Esophagus squamous epithelium (tissue), 5 donors: Measurements from ENCODE around the gene CXCR6. TPM values are rescaled to one million over a fixed set of nuclear protein-coding genes. Genes with fewer than 3 reads are reported as not detected.
"Not testable (repeated sequence)": the region's sequence is repeated elsewhere in the genome, so short reads cannot be mapped to it uniquely, and the experiment has no call there.

Source experiments
- DNase-seq: peaks from one replicate; lab custom pipeline; 2025; lab: John Stamatoyannopoulos, UW
- H3K27ac ChIP-seq, 4 donors: fragments of 200-600 bp; sonication (generic); one replicate each; pipeline ENCODE4 v1.5.1; 2016 to 2019; ENCODE audit warnings: mild to moderate bottlenecking in 1 of 4
- H3K27me3 ChIP-seq, 4 donors: fragments of 200-600 bp; sonication (generic); 1 replicate in 3 of 4; 2 replicates in 1 of 4; pipeline versions ENCODE4 v1.5.1 to v1.6.0; 2017 to 2021; ENCODE audit warnings: antibody characterized with exemption in 1 of 4
- H3K36me3 ChIP-seq, 3 donors: fragments of 200-600 bp; sonication (generic); one replicate each; pipeline ENCODE4 v1.5.1; 2016 to 2019
- H3K4me1 ChIP-seq, 3 donors: fragments of 200-600 bp; sonication (generic); one replicate each; pipeline ENCODE4 v1.5.1; 2017 to 2019
- H3K4me3 ChIP-seq, 4 donors: fragments of 200-600 bp; sonication (generic); 1 replicate in 3 of 4; 2 replicates in 1 of 4; pipeline ENCODE4 v1.5.1; 2016 to 2019; ENCODE audit warnings: mild to moderate bottlenecking in 2 of 4, moderate library complexity in 1 of 4
- H3K9me3 ChIP-seq, 3 donors: fragments of 200-600 bp; sonication (generic); one replicate each; pipeline ENCODE4 v1.5.1; 2016 to 2019
- CTCF ChIP-seq, 6 experiments: fragments of 450-650 bp in 4 of 6; fragments of 200-600 bp in 2 of 6; sonication (generic) in 2 of 6; IDR thresholded peaks; one replicate each; pipeline ENCODE4 v1.5.1; 2016 to 2019; ENCODE audit warnings: antibody characterized with exemption in 6 of 6, mild to moderate bottlenecking in 4 of 6, moderate library complexity in 4 of 6
- POLR2A ChIP-seq, 4 donors: fragments of 450-650 bp; IDR thresholded peaks; one replicate each; pipeline ENCODE4 v1.6.1; 2017; ENCODE audit warnings: antibody characterized with exemption in 4 of 4, mild to moderate bottlenecking in 4 of 4, moderate library complexity in 3 of 4
- WGBS, 2 donors: methylation state at CpG; one replicate each; pipeline ENCODE4 v1.1.5; 2018; 5-methylcytosine and 5-hydroxymethylcytosine counted together
- intact Hi-C: fragments of 100-400 bp; cut with DNase I; formaldehyde crosslinking; loops from one replicate; pipeline ENCODE4 v1.15.0; 2022
- total RNA-seq, 4 donors: library from RNA; depleted of rRNA; stranded (reverse); fragments of >200 nt; gene quantifications; one replicate each; pipeline ENCODE4 v1.1.0, GENCODE V29; 2016
- donor health status: DM: yes; HTN: yes; CAD: no.

The CXCR6 gene
- total RNA-seq, 4 donors from 2014 or later: 1.7 to 12.0 (median 4.4) TPM

DNA sequence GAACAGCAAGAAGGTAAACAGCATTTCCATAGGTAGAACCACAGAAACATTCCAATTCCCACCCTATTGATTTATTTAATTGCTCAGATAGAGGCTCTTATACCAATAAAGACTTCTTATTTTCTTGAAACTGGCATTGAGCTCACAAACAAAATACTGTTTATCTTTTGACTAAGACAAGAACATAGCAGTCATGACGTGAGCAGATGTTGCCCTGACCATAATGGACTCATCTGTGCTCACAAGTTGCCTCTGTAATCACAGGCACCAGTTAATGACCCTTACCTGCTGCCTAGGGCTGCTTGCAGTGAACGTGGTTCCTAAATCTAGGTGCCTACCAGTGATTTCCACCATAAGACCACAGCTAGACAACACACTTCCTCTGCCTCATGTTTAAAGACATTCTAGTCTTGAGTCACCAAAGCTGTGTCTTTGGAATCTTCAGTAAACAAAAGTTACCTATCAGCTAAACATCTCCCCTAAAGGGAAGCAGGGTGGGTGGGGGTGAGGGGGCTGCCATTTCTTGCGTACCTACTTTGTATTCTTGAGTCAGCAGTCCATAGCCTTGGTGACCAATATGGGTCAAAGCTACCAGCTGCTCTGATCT lies 50.3 kb downstream of the CXCR6 start:
- DNase-seq: no peak
- 77 to 81% methylated on average over 3 of the region's 3 CpGs for WGBS, 2 donors
- no peaks in the 10 kb centered on the region for H3K27me3 ChIP-seq
- peak overlapping the region; percentile 8 to 93 (median 82) for H3K27ac ChIP-seq
- no peaks in the 10 kb centered on the region for H3K9me3 ChIP-seq
- H3K4me3 ChIP-seq: no peak overlapping the region
- no peaks in the 10 kb centered on the region for H3K36me3 ChIP-seq
- TF ChIP-seq CTCF (IDR thresholded peaks at IDR 0.05) (no peak), POLR2A (IDR thresholded peaks at IDR 0.05) (no peak)
- intact Hi-C loops: no loop called here
- peaks cover 33 to 75% (median 53%) of the 10 kb centered on the region in 3 donors for H3K4me1 ChIP-seq

DNA sequence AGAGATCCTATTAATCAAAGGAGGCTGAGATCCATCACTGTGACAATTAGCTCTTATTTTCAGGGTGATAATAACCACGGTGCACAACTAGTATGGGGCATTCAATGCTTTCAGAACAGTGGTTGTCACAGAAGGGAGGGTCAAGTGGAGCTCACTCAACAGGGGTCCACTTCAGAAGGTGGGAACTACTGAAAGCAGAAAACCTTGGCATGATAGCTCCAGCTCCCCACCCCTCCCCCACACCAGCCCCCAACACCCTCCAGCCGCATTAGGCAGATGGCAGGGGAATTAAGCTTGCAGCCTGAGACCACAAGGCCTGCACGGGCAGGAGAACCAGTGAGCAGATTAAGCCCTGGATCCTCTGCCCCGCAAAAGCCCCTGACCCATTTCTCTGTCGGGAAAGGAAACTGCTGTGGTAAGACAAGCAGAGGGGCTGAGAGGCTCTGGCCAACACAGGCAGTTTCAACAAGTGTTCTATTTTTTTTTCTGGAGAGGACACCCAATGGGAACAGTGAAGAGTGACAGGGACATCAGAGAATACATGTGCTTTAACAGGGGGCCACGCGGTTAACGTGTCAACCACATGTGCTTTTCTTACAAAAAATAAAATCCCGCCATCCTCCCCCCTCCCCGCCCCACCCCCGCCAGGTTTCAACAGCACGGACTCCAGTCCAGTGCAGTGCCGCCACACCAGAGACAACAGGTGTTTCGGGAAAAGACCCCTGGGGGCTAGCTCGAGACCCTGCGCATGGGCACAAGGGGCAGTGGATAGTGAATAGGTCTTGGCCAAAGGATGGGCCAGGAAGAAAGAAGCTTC lies 51.4 kb downstream of the CXCR6 start:
- Histone ChIP-seq H3K4me3 (peak overlapping the region; percentile 70 to 98 (median 81)), H3K9me3 (no peaks in the 10 kb centered on the region), H3K4me1 (peaks cover 25 to 64% (median 42%) of the 10 kb centered on the region in 3 donors), H3K27me3 (no peaks in the 10 kb centered on the region), H3K36me3 (no peaks in the 10 kb centered on the region), H3K27ac (peak overlapping the region; percentile 90 to 97 (median 94))
- intact Hi-C loops: no loop called here
- TF ChIP-seq CTCF (IDR thresholded peaks at IDR 0.05) (no peak), POLR2A (IDR thresholded peaks at IDR 0.05) (no peak)
- DNase-seq: no peak
- WGBS, 2 donors: 7 to 11% methylated on average over 9 to 11 of the region's 16 CpGs

DNA sequence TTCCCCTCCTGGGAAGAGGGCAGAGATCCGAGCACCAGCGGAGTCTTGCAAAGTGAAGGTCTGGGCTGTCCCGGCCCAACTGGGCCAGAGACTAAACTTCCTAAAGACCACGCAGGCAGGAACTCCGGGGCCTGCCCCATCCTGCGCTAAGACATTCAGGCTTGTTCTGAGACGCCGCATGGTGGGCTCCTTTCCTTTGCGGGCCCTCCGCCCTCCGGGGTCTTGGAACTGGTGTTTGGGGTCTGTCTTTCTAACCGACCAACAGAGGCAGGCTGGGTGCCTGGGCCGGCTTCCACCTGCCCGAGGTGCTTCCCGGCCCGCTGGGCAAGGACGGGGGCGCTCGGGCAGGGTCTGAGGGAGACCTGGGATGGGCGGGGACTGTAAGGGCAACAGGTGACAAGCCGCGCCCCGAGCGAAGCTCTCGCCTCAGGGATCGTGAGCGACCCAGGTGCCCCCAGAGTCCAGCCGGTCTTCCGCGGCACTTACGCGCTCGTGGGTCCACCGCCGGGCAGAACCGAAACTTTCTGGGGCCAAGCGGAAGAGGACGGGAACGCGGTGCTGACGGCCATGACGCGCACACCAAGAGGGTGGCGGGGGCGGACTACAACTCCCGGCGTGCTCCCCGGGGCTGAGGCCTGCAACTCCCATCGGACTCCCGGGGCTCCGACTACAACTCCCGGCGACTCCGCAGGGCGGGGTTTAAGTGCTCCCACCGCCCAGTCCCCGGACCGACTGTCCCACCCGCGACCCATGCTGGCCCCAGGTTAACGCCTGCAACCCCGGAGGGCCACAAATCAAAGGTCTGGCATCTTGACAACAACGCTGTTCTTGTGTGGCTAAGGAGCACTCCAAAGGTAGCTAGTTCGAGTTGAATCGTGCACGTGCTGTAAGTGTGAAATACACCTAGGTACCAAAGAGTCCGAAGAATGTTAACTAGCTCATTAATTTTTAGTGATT lies 52.2 kb downstream of the CXCR6 start, which contains the start of gene FYCO1:
FYCO1 (minus strand) TSS at position 589 of the 957 bp plus-strand sequence. CDS start 10,914 bp downstream, outside the sequence.
- H3K27me3 ChIP-seq: no peaks in the 10 kb centered on the region
- intact Hi-C loops: no loop called here
- 3 to 8% methylated on average over 14 to 28 of the region's 67 CpGs for WGBS, 2 donors

DNA sequence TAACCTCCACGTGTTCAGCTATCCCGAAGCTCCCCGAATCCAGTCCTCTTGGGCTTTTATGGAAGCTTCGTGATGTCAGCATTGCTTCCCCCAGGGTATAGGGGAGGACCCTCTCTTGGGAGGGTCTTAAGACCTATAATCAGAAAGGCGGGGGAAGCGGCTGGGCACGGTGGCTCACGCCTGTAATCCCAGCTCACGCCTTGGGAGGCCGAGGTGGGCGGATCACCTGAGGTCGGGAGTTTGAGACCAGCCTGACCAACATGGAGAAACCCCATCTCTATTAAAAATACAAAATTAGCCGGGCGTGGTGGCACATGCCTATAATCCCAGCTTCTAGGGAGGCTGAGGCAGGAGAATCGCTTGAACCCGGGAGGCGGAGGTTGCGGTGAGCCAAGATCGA lies 54.2 kb downstream of the CXCR6 start:
- 90 to 99% methylated on average over 13 to 15 of the region's 19 CpGs for WGBS, 2 donors

More for the DNA sequence above, 52.2 kb downstream of the CXCR6 start, which contains the start of gene FYCO1:
- Histone ChIP-seq H3K27ac (peak within 1 kb of the TSS; percentile 90 to 97 (median 94)), H3K36me3 (no peaks in the 10 kb centered on the region), H3K4me3 (peak within 1 kb of the TSS; percentile 70 to 98 (median 81)), H3K9me3 (no peaks in the 10 kb centered on the region), H3K4me1 (peaks cover 22 to 55% (median 36%) of the 10 kb centered on the region in 3 donors)
- TF ChIP-seq POLR2A (IDR thresholded peaks at IDR 0.05) (peak in 2 of 4 donors; percentile 76 to 88), CTCF (IDR thresholded peaks at IDR 0.05) (peak in 1 of 6 experiments; percentile 12)
- peak; percentile 59 for DNase-seq

GRCh38 chr3:45997942-45998341 lies 54.7 kb downstream of the CXCR6 start:
- 79 to 84% methylated on average over 2 of the region's 2 CpGs for WGBS, 2 donors
- DNase-seq: no peak
- intact Hi-C loops: no loop called here

More for the DNA sequence above, 54.2 kb downstream of the CXCR6 start:
- intact Hi-C loops, H3K27me3 ChIP-seq, H3K27ac ChIP-seq, H3K9me3 ChIP-seq, DNase-seq, H3K4me3 ChIP-seq, H3K36me3 ChIP-seq: not testable (repeated sequence)
- peaks cover 17 to 35% (median 23%) of the 10 kb centered on the region in 3 donors for H3K4me1 ChIP-seq

More at GRCh38 chr3:45997942-45998341, 54.7 kb downstream of the CXCR6 start:
- Histone ChIP-seq H3K4me1 (peaks cover 15 to 31% (median 19%) of the 10 kb centered on the region in 3 donors), H3K9me3 (no peaks in the 10 kb centered on the region), H3K27me3 (no peaks in the 10 kb centered on the region), H3K4me3 (no peak overlapping the region), H3K27ac (no peak overlapping the region), H3K36me3 (no peaks in the 10 kb centered on the region)
- TF ChIP-seq POLR2A (IDR thresholded peaks at IDR 0.05) (no peak), CTCF (IDR thresholded peaks at IDR 0.05) (no peak)
